Progenitor cell of endocrine pancreas (in vitro differentiated cells): Measurements from ENCODE around the gene ALPK1. TPM values are rescaled to one million over a fixed set of nuclear protein-coding genes. Genes with fewer than 3 reads are reported as not detected.
A peak's percentile ranks its signal among the peaks of the same experiment; 100 is the strongest.

ENCODE experiments used
- DNase-seq: peaks from one replicate; pipeline ENCODE4 v3.0.0; 2021; ENCODE audit warnings: low spot score; ENCODE audit not compliant: unreplicated experiment
- H3K27ac Mint-ChIP-seq: 2 replicates; pipeline ENCODE4 v1.8.0; 2021; ENCODE audit warnings: mild to moderate bottlenecking, moderate library complexity, mixed read lengths
- H3K27me3 Mint-ChIP-seq: 2 replicates; pipeline ENCODE4 v1.8.0; 2021; ENCODE audit warnings: mixed read lengths
- H3K36me3 Mint-ChIP-seq: 2 replicates; pipeline ENCODE4 v1.8.0; 2022; ENCODE audit warnings: mixed read lengths; ENCODE audit not compliant: insufficient read depth
- H3K4me1 Mint-ChIP-seq: 2 replicates; pipeline ENCODE4 v1.8.0; 2021; ENCODE audit warnings: low read depth, mixed read lengths
- H3K4me3 Mint-ChIP-seq: 2 replicates; pipeline ENCODE4 v1.8.0; 2021; ENCODE audit warnings: low read depth, mild to moderate bottlenecking, moderate library complexity, mixed read lengths
- H3K9me3 Mint-ChIP-seq: 2 replicates; pipeline ENCODE4 v1.8.0; 2021; ENCODE audit warnings: low read depth, mixed read lengths
- long read RNA-seq: library from polyadenylated mRNA; unstranded; transcript quantifications from one replicate; pipeline ENCODE4 v2.0.0, GENCODE V29; 2020
- total RNA-seq: library from RNA; stranded (reverse); gene quantifications from 2 replicates; pipeline ENCODE4 v1.2.1, GENCODE V29; 2021
- TF ChIP-seq, protein P1 (sequence below): fragments of 200-600 bp; sonication (generic); IDR thresholded peaks from one replicate; pipeline ENCODE4 v1.5.0; 2021; ENCODE audit warnings: antibody characterized with exemption, mild to moderate bottlenecking; ENCODE audit not compliant: unreplicated experiment

ALPK1 gene
- total RNA-seq = 1.4 and 1.8 TPM in 2 replicates
- long read RNA-seq, partial matches to known transcripts = 0 of 1 reads
- long read RNA-seq, other reads (novel, unspliced or antisense) = 1 of 1 reads

DNA sequence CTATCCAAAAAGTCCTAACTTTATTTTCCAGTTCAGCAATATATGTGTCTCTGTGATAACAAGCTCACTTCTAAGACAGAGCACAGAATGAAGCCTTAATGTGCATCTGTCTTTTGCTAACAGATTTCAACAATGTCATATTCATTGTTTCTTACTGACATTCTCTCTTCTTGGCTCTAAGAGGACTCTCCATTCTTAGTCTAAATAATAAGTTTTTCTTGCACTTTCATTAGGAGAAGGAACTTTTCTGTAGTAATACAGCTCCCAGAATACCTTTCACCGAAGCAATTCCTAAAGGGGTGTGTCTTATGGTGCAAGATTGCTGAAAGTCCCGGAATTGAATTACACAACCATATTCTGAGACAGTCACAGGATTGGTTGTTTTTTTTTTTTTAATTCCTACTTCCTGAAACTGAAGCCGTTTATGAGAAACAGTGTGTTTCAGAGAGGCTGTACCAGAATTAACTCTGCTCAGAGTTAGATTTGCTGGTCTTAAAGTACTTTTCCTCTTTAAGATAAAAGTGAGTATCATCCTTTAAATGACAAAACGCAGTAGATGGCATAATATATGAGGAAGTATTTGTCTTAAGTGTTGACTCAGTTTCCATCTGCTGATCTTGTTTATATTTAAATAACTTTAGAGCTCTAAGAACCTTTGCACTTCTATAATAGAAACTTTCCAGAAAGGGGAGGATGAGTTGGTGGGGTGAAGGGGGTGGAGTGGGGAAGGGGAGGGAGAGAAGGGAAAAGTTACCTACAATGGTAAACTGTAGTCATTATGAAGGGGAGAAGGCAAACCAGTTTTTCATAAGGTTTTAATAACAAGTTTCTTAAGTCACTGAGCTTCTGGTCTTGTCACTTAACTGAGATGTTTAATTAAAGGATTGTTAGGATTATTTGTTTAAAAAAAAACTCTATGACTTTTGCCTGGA is at the start of gene ALPK1:
TSS of gene ALPK1 (plus strand) at position 421 of the 932 bp plus-strand sequence.
- TF ChIP-seq, protein P1, sequence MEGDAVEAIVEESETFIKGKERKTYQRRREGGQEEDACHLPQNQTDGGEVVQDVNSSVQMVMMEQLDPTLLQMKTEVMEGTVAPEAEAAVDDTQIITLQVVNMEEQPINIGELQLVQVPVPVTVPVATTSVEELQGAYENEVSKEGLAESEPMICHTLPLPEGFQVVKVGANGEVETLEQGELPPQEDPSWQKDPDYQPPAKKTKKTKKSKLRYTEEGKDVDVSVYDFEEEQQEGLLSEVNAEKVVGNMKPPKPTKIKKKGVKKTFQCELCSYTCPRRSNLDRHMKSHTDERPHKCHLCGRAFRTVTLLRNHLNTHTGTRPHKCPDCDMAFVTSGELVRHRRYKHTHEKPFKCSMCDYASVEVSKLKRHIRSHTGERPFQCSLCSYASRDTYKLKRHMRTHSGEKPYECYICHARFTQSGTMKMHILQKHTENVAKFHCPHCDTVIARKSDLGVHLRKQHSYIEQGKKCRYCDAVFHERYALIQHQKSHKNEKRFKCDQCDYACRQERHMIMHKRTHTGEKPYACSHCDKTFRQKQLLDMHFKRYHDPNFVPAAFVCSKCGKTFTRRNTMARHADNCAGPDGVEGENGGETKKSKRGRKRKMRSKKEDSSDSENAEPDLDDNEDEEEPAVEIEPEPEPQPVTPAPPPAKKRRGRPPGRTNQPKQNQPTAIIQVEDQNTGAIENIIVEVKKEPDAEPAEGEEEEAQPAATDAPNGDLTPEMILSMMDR = no peak
- Mint-ChIP-seq H3K4me3 (peak within 1 kb of the TSS; percentile 14), H3K27me3 (peaks cover 6% of the 10 kb centered on the region), H3K9me3 (no peaks in the 10 kb centered on the region), H3K4me1 (no peaks in the 10 kb centered on the region), H3K36me3 (no peaks in the 10 kb centered on the region), H3K27ac (no peak within 1 kb of the TSS)
- DNase-seq = no peak

DNA sequence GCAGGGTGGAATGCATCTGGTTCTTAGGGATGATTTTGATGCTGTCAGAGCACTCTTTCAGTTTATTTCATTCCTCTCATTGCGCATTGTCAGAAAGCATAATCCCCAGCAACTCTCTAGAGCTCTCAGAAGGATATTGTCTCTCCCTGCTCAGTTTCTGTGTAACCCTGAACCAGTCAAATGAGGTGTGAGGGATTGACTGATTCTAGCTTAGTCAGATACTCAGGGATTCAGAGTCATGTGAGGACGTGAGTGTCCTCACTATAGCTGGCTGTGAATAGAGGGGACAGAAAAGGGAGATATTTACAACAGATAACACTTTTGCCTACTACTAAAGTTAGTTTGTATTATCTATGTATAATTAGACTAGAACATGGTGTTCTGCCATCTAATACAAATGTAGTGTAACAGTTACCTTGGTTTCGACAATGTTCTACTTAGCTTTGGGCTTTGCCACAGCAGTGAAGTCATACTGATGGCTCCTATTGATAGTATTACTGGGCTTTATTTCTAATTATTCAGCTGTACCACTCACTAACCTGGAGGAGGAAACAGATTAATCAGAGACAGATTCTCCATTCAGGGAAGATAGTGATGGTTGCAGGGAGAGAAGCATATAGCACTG is 46.0 kb upstream of the ALPK1 start:
- H3K36me3 Mint-ChIP-seq = peaks cover 5% of the 10 kb centered on the region
- H3K4me3 Mint-ChIP-seq = no peak overlapping the region
- H3K4me1 Mint-ChIP-seq = peaks cover 3% of the 10 kb centered on the region
- TF ChIP-seq, protein P1 = no peak
- no peaks in the 10 kb centered on the region for H3K27me3 Mint-ChIP-seq
- H3K27ac Mint-ChIP-seq = no peak overlapping the region
- no peaks in the 10 kb centered on the region for H3K9me3 Mint-ChIP-seq
- no peak for DNase-seq

DNA sequence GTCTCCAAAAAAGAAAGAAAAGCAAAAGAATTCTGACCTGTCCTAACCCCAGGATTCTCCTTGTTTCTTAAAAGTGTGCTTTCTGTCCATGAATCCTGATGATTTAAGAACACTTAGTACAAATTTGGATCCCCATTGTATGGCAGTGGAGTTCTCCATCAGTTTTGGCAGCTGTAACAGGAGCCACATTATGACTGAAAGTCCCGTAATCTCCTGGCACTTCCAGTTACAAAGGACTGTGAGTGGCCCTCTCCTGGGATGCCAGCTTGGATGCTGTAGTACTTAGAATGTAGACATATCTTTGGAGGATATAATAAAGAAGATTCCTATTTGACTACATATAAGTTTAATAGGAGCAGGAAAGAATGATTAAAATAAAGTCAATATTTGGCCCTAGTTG is 44.9 kb upstream of the ALPK1 start:
- Mint-ChIP-seq H3K4me1 (peaks cover 5% of the 10 kb centered on the region), H3K27ac (no peak overlapping the region)
- TF ChIP-seq, protein P1 = no peak

DNA sequence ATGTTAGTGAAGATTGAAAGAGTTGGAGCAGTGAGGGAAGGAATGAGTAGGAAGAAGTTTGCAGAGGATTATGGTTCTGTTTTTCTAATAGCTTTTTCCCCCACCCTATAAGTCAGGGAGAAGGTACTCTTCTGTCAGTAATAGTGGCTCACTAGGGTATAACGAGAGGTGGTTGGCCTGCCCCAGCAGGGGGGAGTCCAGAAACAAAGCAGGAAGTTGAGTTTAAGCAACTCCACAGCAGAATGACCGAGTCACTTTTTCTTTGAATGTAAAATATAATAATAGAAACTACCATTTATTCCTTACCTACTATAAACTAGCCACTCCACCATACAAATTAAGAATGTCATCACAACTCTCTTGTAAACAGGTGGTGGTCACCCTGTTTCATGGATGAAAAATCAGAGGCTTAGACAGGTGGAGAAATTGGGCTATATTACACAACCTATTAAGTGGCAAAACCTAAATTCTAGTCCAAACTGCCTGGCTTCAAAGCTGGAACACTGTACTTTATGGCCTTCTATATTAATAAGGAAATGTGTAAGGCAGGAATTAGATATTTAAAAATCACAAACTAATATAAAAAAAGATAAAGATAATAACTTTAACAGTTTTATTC is 43.7 kb upstream of the ALPK1 start:
- DNase-seq = no peak
- Mint-ChIP-seq H3K36me3 (peaks cover 8% of the 10 kb centered on the region), H3K4me3 (no peak overlapping the region), H3K27me3 (no peaks in the 10 kb centered on the region), H3K4me1 (peaks cover 5% of the 10 kb centered on the region), H3K9me3 (no peaks in the 10 kb centered on the region), H3K27ac (no peak overlapping the region)
- TF ChIP-seq, protein P1 = no peak

More for the DNA sequence above, 44.9 kb upstream of the ALPK1 start:
- Mint-ChIP-seq H3K36me3 (peaks cover 8% of the 10 kb centered on the region), H3K9me3 (no peaks in the 10 kb centered on the region), H3K27me3 (no peaks in the 10 kb centered on the region), H3K4me3 (no peak overlapping the region)
- no peak for DNase-seq

DNA sequence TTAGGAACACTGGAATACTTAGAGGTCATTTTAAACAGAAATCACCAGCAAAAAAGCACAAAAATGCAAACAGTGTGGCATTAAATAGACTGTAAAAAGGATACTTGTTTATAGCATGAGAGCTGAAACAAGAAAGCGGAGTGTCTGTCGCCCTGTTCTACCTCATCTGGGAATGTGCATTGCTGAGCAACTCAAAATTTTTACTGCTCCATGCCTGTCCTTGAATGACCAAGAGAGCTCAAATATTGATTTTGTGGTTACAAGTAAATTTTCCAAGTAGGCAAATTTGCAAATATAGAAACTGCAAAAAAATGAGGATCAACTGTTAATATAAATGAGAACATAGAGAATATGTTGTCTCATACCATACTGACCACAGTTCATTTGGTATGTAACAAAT is 40.1 kb upstream of the ALPK1 start:
- DNase-seq = no peak
- Mint-ChIP-seq H3K4me3 (no peak overlapping the region), H3K4me1 (peaks cover 2% of the 10 kb centered on the region), H3K27me3 (no peaks in the 10 kb centered on the region), H3K9me3 (no peaks in the 10 kb centered on the region), H3K27ac (no peak overlapping the region), H3K36me3 (peaks cover 9% of the 10 kb centered on the region)
- TF ChIP-seq, protein P1 = no peak
